HEK293T (cell line): Measurements from ENCODE around the gene SLC35A3.

Experiments
- ARNT ChIP-seq: fragments of 450-650 bp; IDR thresholded peaks from 2 replicates; pipeline ENCODE4 v1.6.1; 2017; ENCODE audit warnings: mild to moderate bottlenecking
- FOXA1 ChIP-seq: fragments of 450-650 bp; IDR thresholded peaks from 2 replicates; pipeline ENCODE4 v1.6.1; 2016; ENCODE audit warnings: mild to moderate bottlenecking
- L3MBTL2 ChIP-seq: fragments of 450-650 bp; conservative IDR thresholded peaks from 2 replicates; pipeline ENCODE4 v1.6.1; 2016; ENCODE audit warnings: mild to moderate bottlenecking
- ZNF384 ChIP-seq: fragments of 450-650 bp; IDR thresholded peaks from 2 replicates; pipeline ENCODE4 v1.6.1; 2016

GRCh38 chr1:100077531-100077930, 107.7 kb downstream of the SLC35A3 start:
- TF ChIP-seq FOXA1 (no peak), L3MBTL2 (no peak), ZNF384 (no peak), ARNT (no peak)
